ENCODE data around the gene CAPG.

The CAPG gene

GRCh38 chr2:85428343-85428881 is 18.2 kb upstream of the CAPG start:
- peak overlapping the region in 5 of 11 experiments; percentile 1 to 49 (median 29); a peak in 7 of 22 replicates for H3K9ac ChIP-seq
- peak overlapping the region in 10 of 11 experiments; percentile 6 to 79 (median 64); a peak in 17 of 22 replicates for H3K27ac ChIP-seq
- peak overlapping the region; percentile 30 to 90 (median 69); a peak in 21 of 22 replicates for H3K4me2 ChIP-seq
- no peak overlapping the region for H3K4me3 ChIP-seq
- H3K36me3 ChIP-seq, result no peaks in the 10 kb centered on the region
- peaks cover 64 to 73% (median 68%) of the 10 kb centered on the region in 10 experiments for H3K4me1 ChIP-seq
- TF ChIP-seq Cebpa-rat (IDR thresholded peaks at IDR 0.05), result peak in 3 of 11 experiments; percentile 29 to 41 (median 35); a peak in 2 of 22 replicates
- no peaks in the 10 kb centered on the region for H3K9me3 ChIP-seq (replicated peaks in 1 of 11)
- H4K20me1 ChIP-seq, result no peaks in the 10 kb centered on the region
- H3K27me3 ChIP-seq, result no peaks in the 10 kb centered on the region

GRCh38 chr2:85427300-85427835 is 17.2 kb upstream of the CAPG start:
- H3K4me2 ChIP-seq, result peak overlapping the region in 7 of 11 experiments; percentile 63 to 90 (median 76); a peak in 13 of 22 replicates
- H3K9ac ChIP-seq, result no peak overlapping the region; a peak in 1 of 22 replicates
- H3K4me1 ChIP-seq, result peaks cover 64 to 73% (median 68%) of the 10 kb centered on the region in 10 experiments
- H3K27me3 ChIP-seq, result no peaks in the 10 kb centered on the region
- no peak overlapping the region for H3K4me3 ChIP-seq
- TF ChIP-seq Cebpa-rat (IDR thresholded peaks at IDR 0.05), result no peak
- no peaks in the 10 kb centered on the region for H3K9me3 ChIP-seq (replicated peaks in 1 of 11)
- H3K36me3 ChIP-seq, result no peaks in the 10 kb centered on the region
- no peaks in the 10 kb centered on the region for H4K20me1 ChIP-seq
- peak overlapping the region in 6 of 11 experiments; percentile 3 to 79 (median 67); a peak in 7 of 22 replicates for H3K27ac ChIP-seq

GRCh38 chr2:85425588-85425987 is 15.4 kb upstream of the CAPG start:
- Histone ChIP-seq H3K27me3 (no peaks in the 10 kb centered on the region), H3K36me3 (no peaks in the 10 kb centered on the region), H3K4me2 (no peak overlapping the region), H3K27ac (no peak overlapping the region), H3K9ac (no peak overlapping the region), H3K4me3 (no peak overlapping the region), H4K20me1 (no peaks in the 10 kb centered on the region), H3K9me3 (replicated peaks in 1 of 11) (no peaks in the 10 kb centered on the region), H3K4me1 (peaks cover 65 to 75% (median 69%) of the 10 kb centered on the region in 10 experiments)
- no peak for TF ChIP-seq Cebpa-rat (IDR thresholded peaks at IDR 0.05)

GRCh38 chr2:85423525-85423924 is 13.4 kb upstream of the CAPG start:
- no peaks in the 10 kb centered on the region for H4K20me1 ChIP-seq
- H3K27me3 ChIP-seq, result no peaks in the 10 kb centered on the region
- H3K9me3 ChIP-seq (replicated peaks in 1 of 11), result no peaks in the 10 kb centered on the region
- no peaks in the 10 kb centered on the region for H3K36me3 ChIP-seq
- no peak overlapping the region for H3K4me3 ChIP-seq
- TF ChIP-seq Cebpa-rat (IDR thresholded peaks at IDR 0.05), result no peak
- peak overlapping the region; percentile 41 to 80 (median 69) for H3K4me2 ChIP-seq
- H3K9ac ChIP-seq, result peak overlapping the region in 3 of 11 experiments; percentile 8 to 45 (median 20); a peak in 3 of 22 replicates
- peaks cover 63 to 73% (median 67%) of the 10 kb centered on the region in 10 experiments for H3K4me1 ChIP-seq
- peak overlapping the region in 8 of 11 experiments; percentile 2 to 39 (median 14); a peak in 5 of 22 replicates for H3K27ac ChIP-seq

- Histone ChIP-seq H4K20me1 (no peaks in the 10 kb centered on the region), H3K36me3 (no peaks in the 10 kb centered on the region), H3K9ac (peak overlapping the region in 2 of 11 experiments; percentile 93 to 95; a peak in 3 of 22 replicates), H3K27me3 (no peaks in the 10 kb centered on the region), H3K4me1 (peaks cover 63 to 71% (median 66%) of the 10 kb centered on the region in 10 experiments), H3K4me3 (no peak overlapping the region), H3K27ac (peak overlapping the region in 7 of 11 experiments; percentile 76 to 97 (median 96); a peak in 9 of 22 replicates), H3K9me3 (replicated peaks in 1 of 11) (no peaks in the 10 kb centered on the region), H3K4me2 (peak overlapping the region in 8 of 11 experiments; percentile 88 to 97 (median 95); a peak in 11 of 22 replicates)
- TF ChIP-seq Cebpa-rat (IDR thresholded peaks at IDR 0.05), result no peak
Measured at GRCh38 chr2:85422072-85422457, 11.9 kb upstream of the CAPG start.

- H3K9me3 ChIP-seq (replicated peaks in 1 of 11), result no peaks in the 10 kb centered on the region
- peak in 3 of 11 experiments; percentile 21 to 35 (median 28); a peak in 1 of 22 replicates for TF ChIP-seq Cebpa-rat (IDR thresholded peaks at IDR 0.05)
- no peaks in the 10 kb centered on the region for H3K27me3 ChIP-seq
- H4K20me1 ChIP-seq, result no peaks in the 10 kb centered on the region
- H3K4me2 ChIP-seq, result peak overlapping the region; percentile 88 to 97 (median 95)
- H3K4me3 ChIP-seq, result peak overlapping the region in 1 of 10 experiments; percentile 18; a peak in 2 of 20 replicates
- peak overlapping the region; percentile 40 to 95 (median 89); a peak in 20 of 22 replicates for H3K9ac ChIP-seq
- peak overlapping the region; percentile 50 to 97 (median 95) for H3K27ac ChIP-seq
- H3K36me3 ChIP-seq, result no peaks in the 10 kb centered on the region
- peaks cover 63 to 73% (median 68%) of the 10 kb centered on the region in 10 experiments for H3K4me1 ChIP-seq
Measured at GRCh38 chr2:85421260-85422071, 11.3 kb upstream of the CAPG start.

GRCh38 chr2:85420536-85421259 is 10.5 kb upstream of the CAPG start:
- H3K4me1 ChIP-seq, result peaks cover 66 to 81% (median 69%) of the 10 kb centered on the region in 10 experiments
- H3K9ac ChIP-seq, result peak overlapping the region; percentile 40 to 95 (median 91); a peak in 21 of 22 replicates
- H3K4me2 ChIP-seq, result peak overlapping the region; percentile 88 to 97 (median 95)
- H4K20me1 ChIP-seq, result no peaks in the 10 kb centered on the region
- H3K4me3 ChIP-seq, result peak overlapping the region in 1 of 10 experiments; percentile 18; a peak in 2 of 20 replicates
- H3K27me3 ChIP-seq, result no peaks in the 10 kb centered on the region
- peak overlapping the region; percentile 92 to 98 (median 96) for H3K27ac ChIP-seq
- no peak for TF ChIP-seq Cebpa-rat (IDR thresholded peaks at IDR 0.05)
- no peaks in the 10 kb centered on the region for H3K9me3 ChIP-seq (replicated peaks in 1 of 11)
- no peaks in the 10 kb centered on the region for H3K36me3 ChIP-seq

- Histone ChIP-seq H3K27ac (peak overlapping the region; percentile 92 to 98 (median 96)), H3K4me3 (peak overlapping the region; percentile 58 to 74 (median 64))
Measured at GRCh38 chr2:85419009-85419675, 9.0 kb upstream of the CAPG start.

More at GRCh38 chr2:85419009-85419675, 9.0 kb upstream of the CAPG start:
- Histone ChIP-seq H3K9ac (peak overlapping the region; percentile 86 to 97 (median 93)), H3K27me3 (peaks cover 0 to 13% (median 10%) of the 10 kb centered on the region in 11 experiments; a peak in 15 of 22 replicates), H3K4me1 (peaks cover 61 to 95% (median 78%) of the 10 kb centered on the region in 10 experiments), H4K20me1 (no peaks in the 10 kb centered on the region), H3K4me2 (peak overlapping the region; percentile 88 to 97 (median 95)), H3K36me3 (no peaks in the 10 kb centered on the region), H3K9me3 (replicated peaks in 1 of 11) (no peaks in the 10 kb centered on the region)
- TF ChIP-seq Cebpa-rat (IDR thresholded peaks at IDR 0.05), result no peak
